HCT116 (cell line): Measurements from ENCODE around the gene EXOSC1. TPM values are rescaled to one million over a fixed set of nuclear protein-coding genes. Genes with fewer than 3 reads are reported as not detected.
A peak's percentile ranks its signal among the peaks of the same experiment; 100 is the strongest.

Source experiments
- ATAC-seq: fragments of 200-7000 bp; cut with Tn5 transposase; 2 replicates; pipeline ENCODE4 v1.9.1; 2020; ENCODE audit warnings: mild to moderate bottlenecking, moderate library complexity
- BruUV-seq: library from RNA; stranded (reverse); fragments of 400-500 nt; replicated peaks from 2 replicates; lab custom pipeline; 2021; lab: Mats Ljungman, UMichigan
- CTCF ChIA-PET: fragments of 300-600 bp; sonication (Branson Sonifier 250); formaldehyde crosslinking; loops from one replicate; lab custom pipeline; 2021; ENCODE audit warnings: antibody characterized with exemption; lab: Charles Lee
- POLR2A ChIA-PET: fragments of 300-600, 350-600 bp; sonication (Branson Sonifier 250); formaldehyde crosslinking; loops from one replicate; lab custom pipeline; 2021; ENCODE audit warnings: antibody characterized with exemption; lab: Charles Lee
- RAD21 ChIA-PET, 2 experiments: fragments of 300-600 bp; sonication (Branson Sonifier 250); formaldehyde crosslinking; loops; one replicate each; lab custom pipeline; 2023; ENCODE audit warnings: low total read pairs in 2 of 2; ENCODE audit not compliant: uncharacterized antibody in 2 of 2, unreplicated experiment in 2 of 2, low non-redundant PET in 1 of 2; lab: Charles Lee
- DNase-seq: peaks from one replicate; pipeline ENCODE4 v3.0.0-alpha.2; 2010; ENCODE audit warnings: low read depth, low spot score
- H2AFZ ChIP-seq: fragments of 200-600 bp; shearing (Covaris generic), sonication (generic); 2 replicates; pipeline ENCODE4 v1.6.1; 2017; ENCODE audit warnings: low read depth, mixed run types, mixed read lengths, antibody characterized with exemption, low read length; ENCODE audit not compliant: poor library complexity, severe bottlenecking
- H3K27ac ChIP-seq: 2 replicates; pipeline ENCODE4 v1.5.1; 2012; ENCODE audit warnings: low read depth, low read length
- H3K27me3 ChIP-seq: fragments of 200-600 bp; sonication (generic); 2 replicates; pipeline ENCODE4 v1.6.1; 2016; ENCODE audit warnings: mixed run types, low read length, mixed read lengths; ENCODE audit not compliant: insufficient read depth
- H3K36me3 ChIP-seq, 2 experiments: fragments of 200-500 bp in 1 of 2; fragments of 200-600 bp in 1 of 2; sonication (Bioruptor generic) in 1 of 2; sonication (generic) in 1 of 2; 2 replicates each; pipeline versions ENCODE4 v1.5.1 to v1.6.1; 2014 to 2016; ENCODE audit warnings: low read length in 2 of 2, inconsistent platforms in 1 of 2, mixed read lengths in 1 of 2, mixed run types in 1 of 2; ENCODE audit not compliant: insufficient read depth in 2 of 2, control insufficient read depth in 1 of 2
- H3K4me1 ChIP-seq, 2 experiments: fragments of 200-600 bp in 1 of 2; sonication (generic) in 1 of 2; 2 replicates each; pipeline versions ENCODE4 v1.5.1 to v1.6.1; 2012 to 2017; ENCODE audit warnings: low read length in 2 of 2, inconsistent platforms in 1 of 2, mild to moderate bottlenecking in 1 of 2, mixed read lengths in 1 of 2, mixed run types in 1 of 2, moderate library complexity in 1 of 2; ENCODE audit not compliant: insufficient read depth in 2 of 2, control insufficient read depth in 1 of 2
- H3K4me2 ChIP-seq: fragments of 200-600 bp; sonication (generic); 2 replicates; pipeline ENCODE4 v1.6.1; 2017; ENCODE audit warnings: mixed run types, low read length, mixed read lengths
- H3K4me3 ChIP-seq, 2 experiments: fragments of 200-600 bp in 1 of 2; sonication (generic) in 1 of 2; replicated peaks in 1 of 2; 2 replicates each; pipeline ENCODE4 v1.5.1; 2011 to 2016; ENCODE audit warnings: low read length in 2 of 2, control low read depth in 1 of 2, low read depth in 1 of 2, mild to moderate bottlenecking in 1 of 2, mixed read lengths in 1 of 2, mixed run types in 1 of 2
- H3K79me2 ChIP-seq: fragments of 200-600 bp; sonication (generic); 2 replicates; pipeline ENCODE4 v1.6.1; 2017; ENCODE audit warnings: mild to moderate bottlenecking, mixed run types, low read length, moderate library complexity, mixed read lengths; ENCODE audit not compliant: insufficient read depth
- H3K9ac ChIP-seq: fragments of 200-600 bp; sonication (generic); 2 replicates; pipeline ENCODE4 v1.6.1; 2016; ENCODE audit warnings: low read length, mixed read lengths
- H3K9me2 ChIP-seq: fragments of 200-600 bp; sonication (generic), shearing (Covaris generic); 2 replicates; pipeline ENCODE4 v1.6.1; 2017; ENCODE audit warnings: mixed run types, mild to moderate bottlenecking, moderate library complexity; ENCODE audit not compliant: insufficient read depth
- H3K9me3 ChIP-seq, 2 experiments: fragments of 200-500 bp in 1 of 2; fragments of 200-600 bp in 1 of 2; sonication (Bioruptor generic) in 1 of 2; sonication (generic) in 1 of 2; 2 replicates each; pipeline ENCODE4 v1.6.1; 2014 to 2017; ENCODE audit warnings: low read length in 2 of 2, mixed read lengths in 2 of 2, inconsistent platforms in 1 of 2, low read depth in 1 of 2, mild to moderate bottlenecking in 1 of 2, mixed run types in 1 of 2, moderate library complexity in 1 of 2; ENCODE audit not compliant: control insufficient read depth in 1 of 2, insufficient read depth in 1 of 2
- H4K20me1 ChIP-seq: fragments of 200-600 bp; sonication (generic), shearing (Covaris generic); 2 replicates; pipeline ENCODE4 v1.6.1; 2017; ENCODE audit warnings: mixed run types, mild to moderate bottlenecking, moderate library complexity; ENCODE audit not compliant: insufficient read depth
- CTCF ChIP-seq, 3 experiments: fragments of 200-600 bp in 1 of 3; sonication (generic) in 1 of 3; IDR thresholded peaks in 2 of 3; conservative IDR thresholded peaks in 1 of 3; 2 replicates each; pipeline ENCODE4 v1.5.1; 2012 to 2017; ENCODE audit warnings: low read depth in 2 of 3, low read length in 2 of 3, antibody characterized with exemption in 1 of 3, borderline replicate concordance in 1 of 3, control low read depth in 1 of 3, mild to moderate bottlenecking in 1 of 3, mixed read lengths in 1 of 3, mixed run types in 1 of 3, moderate library complexity in 1 of 3; ENCODE audit not compliant: insufficient read depth in 1 of 3
- EGR1 ChIP-seq: IDR thresholded peaks from 2 replicates; pipeline ENCODE4 v1.6.1; 2012; ENCODE audit warnings: low read depth
- ELF1 ChIP-seq: IDR thresholded peaks from 2 replicates; pipeline ENCODE4 v1.6.1; 2012; ENCODE audit warnings: low read depth, borderline replicate concordance
- FOSL1 ChIP-seq: IDR thresholded peaks from 2 replicates; pipeline ENCODE4 v1.6.1; 2012; ENCODE audit warnings: low read depth
- SP1 ChIP-seq: IDR thresholded peaks from 2 replicates; pipeline ENCODE4 v1.6.1; 2012; ENCODE audit warnings: low read depth
- ZNF274 ChIP-seq: fragments of 200-500 bp; sonication (Bioruptor generic); IDR thresholded peaks from 2 replicates; pipeline ENCODE4 v1.6.1; 2014; ENCODE audit warnings: mild to moderate bottlenecking, low read depth, low read length, inconsistent platforms
- intact Hi-C: fragments of 100-400 bp; cut with micrococcal nuclease; formaldehyde crosslinking; loops from 2 replicates; pipeline ENCODE4 v1.10.0; 2022
- total RNA-seq: library from RNA; stranded (reverse); gene quantifications from one replicate; pipeline ENCODE4 v1.2.1, GENCODE V29; 2021; ENCODE audit not compliant: unreplicated experiment
- TF ChIP-seq, protein P1 (sequence below): IDR thresholded peaks from 2 replicates; pipeline ENCODE4 v1.6.1; 2012

The EXOSC1 gene
- total RNA-seq, 1 experiment from 2014 or later = 38.9 TPM

DNA sequence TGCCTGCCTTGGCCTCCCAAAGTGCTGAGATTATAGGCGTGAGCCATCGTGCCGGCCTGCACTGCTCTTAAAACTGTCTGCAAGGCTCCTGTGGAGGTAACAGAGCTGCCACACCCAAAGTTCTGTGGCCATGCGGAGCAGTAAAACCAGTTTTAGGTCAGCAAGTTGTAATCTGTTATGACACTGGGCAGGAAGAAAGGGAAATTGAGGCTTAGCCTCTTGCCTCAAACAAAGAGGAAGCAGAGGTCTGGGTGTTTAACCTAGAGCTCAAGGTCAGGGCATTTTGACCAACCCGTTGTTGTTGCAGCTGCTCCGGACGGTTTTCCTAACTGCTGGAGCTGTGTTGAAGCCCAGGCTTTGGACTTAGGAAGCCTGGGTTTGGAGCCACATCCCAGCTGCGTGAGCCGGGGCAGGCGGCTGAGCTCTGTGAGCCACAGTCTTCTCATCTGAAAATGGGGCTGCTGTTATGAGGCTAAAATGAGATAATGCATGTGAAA lies 37.3 kb downstream of the EXOSC1 start:
- no peak overlapping the region for H3K27ac ChIP-seq
- TF ChIP-seq FOSL1 (no peak), SP1 (peak; percentile 51; the same call in 1 of the 2 replicates), ZNF274 (no peak), EGR1 (no peak), ELF1 (no peak), CTCF (IDR thresholded peaks at IDR 0.05 in 2 of 3, conservative IDR thresholded peaks at IDR 0.05 in 1 of 3; ENCODE audit: borderline replicate concordance in 1 of 3, insufficient read depth in 1 of 3, low read depth in 2 of 3, low read length in 2 of 3) (no peak)
- TF ChIP-seq, protein P1, sequence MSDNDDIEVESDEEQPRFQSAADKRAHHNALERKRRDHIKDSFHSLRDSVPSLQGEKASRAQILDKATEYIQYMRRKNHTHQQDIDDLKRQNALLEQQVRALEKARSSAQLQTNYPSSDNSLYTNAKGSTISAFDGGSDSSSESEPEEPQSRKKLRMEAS = peak; percentile 42; the same call in 1 of the 2 replicates
- TF ChIP-seq, all 23 proteins: peak for 2
- no peaks in the 10 kb centered on the region for H3K27me3 ChIP-seq
- H3K9me3 ChIP-seq = no peaks in the 10 kb centered on the region
- intact Hi-C loops = no loop called here
- BruUV-seq = no TSS peak
- no peaks in the 10 kb centered on the region for H3K36me3 ChIP-seq
- ChIA-PET CTCF (interaction anchor here (1.6 kb wide), 1 partner anchor 204 kb away, joined by 4 read pairs; no protein-coding TSS in a partner anchor), POLR2A (interaction anchor here (0.6 kb wide), 1 partner anchor 10 kb away, joined by 3 read pairs; no protein-coding TSS in a partner anchor), RAD21 (no interaction called here)
- no peaks in the 10 kb centered on the region for H3K9me2 ChIP-seq
- no peak for DNase-seq
- no peak overlapping the region for H3K4me3 ChIP-seq
- H3K9ac ChIP-seq = peak overlapping the region; percentile 27; the same call in 1 of the 2 replicates
- ATAC-seq = no peak
- no peaks in the 10 kb centered on the region for H4K20me1 ChIP-seq
- H3K4me2 ChIP-seq = peak overlapping the region; percentile 83
- no peak overlapping the region for H2AFZ ChIP-seq
- H3K79me2 ChIP-seq = no peaks in the 10 kb centered on the region
- H3K4me1 ChIP-seq = peaks cover 8 to 55% of the 10 kb centered on the region in 2 experiments; a peak in 3 of 4 replicates
